Uterus (tissue), 4 donors: ENCODE results near the gene ACADL. TPM values are rescaled to one million over a fixed set of nuclear protein-coding genes. Genes with fewer than 3 reads are reported as not detected.

Experiments used
- DNase-seq, 2 donors: peaks; one replicate each; pipeline ENCODE4 v3.0.0-alpha.2; 2019 to 2020
- H3K27ac ChIP-seq, 2 donors: fragments of 200-600 bp; sonication (generic); 1 replicate in 1 of 2; 2 replicates in 1 of 2; pipeline ENCODE4 v1.5.1; 2016 to 2018
- H3K27me3 ChIP-seq, 2 donors: fragments of 200-600 bp; sonication (generic); one replicate each; pipeline ENCODE4 v1.5.1; 2018 to 2019; ENCODE audit warnings: control low read depth in 1 of 2
- H3K36me3 ChIP-seq, 2 donors: fragments of 200-600 bp; sonication (generic); one replicate each; pipeline ENCODE4 v1.5.1; 2019; ENCODE audit warnings: control low read depth in 1 of 2
- H3K4me1 ChIP-seq, 2 donors: fragments of 200-600 bp; sonication (generic); one replicate each; pipeline ENCODE4 v1.5.1; 2018 to 2019; ENCODE audit warnings: control low read depth in 1 of 2
- H3K4me3 ChIP-seq, 2 donors: fragments of 200-600 bp; sonication (generic); 1 replicate in 1 of 2; 2 replicates in 1 of 2; pipeline ENCODE4 v1.5.1; 2018 to 2019; ENCODE audit warnings: mild to moderate bottlenecking in 1 of 2
- H3K9me3 ChIP-seq, 2 donors: fragments of 200-600 bp; sonication (generic); one replicate each; pipeline ENCODE4 v1.5.1; 2019; ENCODE audit warnings: control low read depth in 1 of 2
- POLR2A ChIP-seq, 2 donors: fragments of 450-650 bp; IDR thresholded peaks; one replicate each; pipeline ENCODE4 v1.6.1; 2016; ENCODE audit warnings: antibody characterized with exemption in 2 of 2, mild to moderate bottlenecking in 1 of 2, moderate library complexity in 1 of 2
- intact Hi-C: fragments of 100-400 bp; cut with DNase I; formaldehyde crosslinking; loops from one replicate; pipeline ENCODE4 v1.15.1; 2023; ENCODE audit warnings: low total_unique reads
- total RNA-seq, 4 donors: library from RNA; depleted of rRNA in 3 of 4; stranded (reverse); fragments of >200 nt in 3 of 4; gene quantifications; one replicate each; pipeline versions ENCODE4 v1.1.0 to v1.2.4, GENCODE V29; 2014 to 2023
- TF ChIP-seq, protein P1 (sequence below), 4 experiments: fragments of 200-600 bp in 2 of 4; fragments of 450-650 bp in 2 of 4; sonication (generic) in 2 of 4; IDR thresholded peaks; one replicate each; pipeline ENCODE4 v1.5.1; 2016 to 2019; ENCODE audit warnings: antibody characterized with exemption in 4 of 4, mild to moderate bottlenecking in 2 of 4, moderate library complexity in 1 of 4
- donor health status: DM: yes; HTN: yes; CAD: no.

The ACADL gene
- total RNA-seq, 4 donors from 2014 or later, result 0.26 to 12.6 (median 8.1) TPM

DNA sequence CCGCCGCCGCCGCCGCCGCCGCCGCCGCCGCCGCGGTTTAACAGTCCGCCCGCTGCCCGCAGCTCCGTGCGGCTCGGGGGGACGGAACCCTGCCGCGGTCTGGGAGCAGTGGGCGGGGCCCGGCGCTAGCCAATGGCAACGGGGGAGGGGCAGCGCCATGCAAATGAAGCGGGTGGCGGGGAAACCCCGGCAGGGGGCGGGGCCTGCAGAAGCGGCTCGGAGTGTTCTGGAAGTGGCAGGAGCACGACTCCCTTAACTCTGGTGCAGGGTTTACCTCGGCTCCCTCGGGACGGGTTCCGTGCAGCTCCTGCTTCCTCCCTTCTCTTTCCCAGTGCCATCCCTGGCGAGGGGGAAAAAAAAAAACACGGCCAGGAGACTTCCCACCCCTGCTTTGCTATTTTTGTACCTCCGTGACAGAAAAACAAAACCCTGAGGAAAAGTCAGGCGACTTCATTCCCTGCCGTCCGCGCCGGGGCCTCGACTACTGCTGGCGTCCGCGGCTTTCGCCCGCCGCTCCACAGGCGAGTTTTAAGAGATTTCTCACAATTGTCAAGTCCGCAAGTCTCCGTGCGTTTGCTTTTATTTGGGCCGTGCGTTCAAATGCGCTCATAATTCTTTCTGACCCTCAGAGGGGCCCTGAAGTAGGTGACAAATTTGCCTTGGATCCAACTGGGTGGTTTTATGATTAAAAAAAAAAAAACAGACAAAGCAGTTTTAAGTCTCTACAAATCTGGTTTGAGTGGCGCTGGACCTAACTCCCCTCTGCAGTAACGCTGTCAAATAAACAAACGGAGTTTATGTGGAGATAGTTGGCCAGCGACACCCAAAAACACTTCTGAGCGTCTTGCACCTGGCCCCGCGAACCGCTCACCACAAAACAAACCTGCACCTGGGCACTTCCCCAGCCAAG, 53.7 kb downstream of the ACADL start, which contains the start of gene KANSL1L:
KANSL1L (minus strand) TSS at position 101 of the 910 bp plus-strand sequence. CDS start 16,827 bp downstream, outside the sequence.
- intact Hi-C loops, result no loop called here
- Histone ChIP-seq H3K4me3 (peak within 1 kb of the TSS; percentile 60 to 92), H3K36me3 (no peaks in the 10 kb centered on the region), H3K27ac (peak within 1 kb of the TSS; percentile 96 to 100), H3K9me3 (no peaks in the 10 kb centered on the region), H3K4me1 (peaks cover 0 to 7% of the 10 kb centered on the region in 2 donors), H3K27me3 (no peaks in the 10 kb centered on the region)
- peak; percentile 99 for DNase-seq
- TF ChIP-seq, protein P1, sequence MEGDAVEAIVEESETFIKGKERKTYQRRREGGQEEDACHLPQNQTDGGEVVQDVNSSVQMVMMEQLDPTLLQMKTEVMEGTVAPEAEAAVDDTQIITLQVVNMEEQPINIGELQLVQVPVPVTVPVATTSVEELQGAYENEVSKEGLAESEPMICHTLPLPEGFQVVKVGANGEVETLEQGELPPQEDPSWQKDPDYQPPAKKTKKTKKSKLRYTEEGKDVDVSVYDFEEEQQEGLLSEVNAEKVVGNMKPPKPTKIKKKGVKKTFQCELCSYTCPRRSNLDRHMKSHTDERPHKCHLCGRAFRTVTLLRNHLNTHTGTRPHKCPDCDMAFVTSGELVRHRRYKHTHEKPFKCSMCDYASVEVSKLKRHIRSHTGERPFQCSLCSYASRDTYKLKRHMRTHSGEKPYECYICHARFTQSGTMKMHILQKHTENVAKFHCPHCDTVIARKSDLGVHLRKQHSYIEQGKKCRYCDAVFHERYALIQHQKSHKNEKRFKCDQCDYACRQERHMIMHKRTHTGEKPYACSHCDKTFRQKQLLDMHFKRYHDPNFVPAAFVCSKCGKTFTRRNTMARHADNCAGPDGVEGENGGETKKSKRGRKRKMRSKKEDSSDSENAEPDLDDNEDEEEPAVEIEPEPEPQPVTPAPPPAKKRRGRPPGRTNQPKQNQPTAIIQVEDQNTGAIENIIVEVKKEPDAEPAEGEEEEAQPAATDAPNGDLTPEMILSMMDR (IDR thresholded peaks at IDR 0.05), result peak in 1 of 4 experiments; percentile 3
- peak; percentile 93 to 94 for TF ChIP-seq POLR2A (IDR thresholded peaks at IDR 0.05)

DNA sequence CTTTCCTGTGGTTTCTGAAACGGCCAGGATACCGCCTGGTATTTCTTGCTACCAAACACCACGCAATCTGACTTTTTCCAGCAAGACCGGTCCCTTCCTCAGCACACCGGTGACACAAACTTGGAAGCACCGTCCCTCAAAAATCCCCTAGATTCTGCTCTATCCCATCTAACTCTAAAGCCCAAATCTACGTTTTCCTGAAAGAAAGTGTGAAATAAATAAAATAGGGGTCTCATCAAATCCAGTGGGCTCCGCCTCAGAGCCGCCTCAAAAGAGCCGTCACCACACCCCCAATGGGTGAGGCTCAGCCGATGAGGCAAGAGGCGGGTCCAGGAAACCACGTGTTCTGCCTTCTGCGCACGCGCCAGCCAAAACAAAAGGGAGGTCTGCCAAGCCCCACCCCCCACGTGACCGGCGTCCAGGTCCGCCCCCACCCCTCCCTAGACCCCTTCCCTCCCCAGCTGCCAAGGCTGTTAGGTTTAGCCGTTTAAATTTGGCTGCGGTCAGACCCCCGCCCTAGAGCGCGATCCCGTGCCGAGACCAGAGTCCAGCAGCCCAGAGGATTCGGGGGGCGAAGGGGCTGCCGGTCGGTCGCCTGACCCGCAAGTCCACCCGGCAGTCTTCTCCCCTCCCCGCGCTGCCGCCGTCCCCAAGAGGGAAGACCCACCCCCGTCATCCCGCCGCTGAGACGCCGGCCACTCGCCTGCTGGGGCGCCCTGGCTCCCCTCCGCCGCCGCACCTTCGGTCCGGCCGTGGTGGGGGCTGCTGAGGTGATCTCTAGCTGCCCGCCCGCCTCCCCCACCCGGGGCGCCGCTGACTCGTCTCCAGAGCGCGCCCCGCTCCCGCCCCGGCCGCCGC, 54.6 kb downstream of the ACADL start:
- peak overlapping the region; percentile 96 to 100 for H3K27ac ChIP-seq
- no peaks in the 10 kb centered on the region for H3K27me3 ChIP-seq
- peak; percentile 97 to 98 for DNase-seq
- TF ChIP-seq, protein P1 (IDR thresholded peaks at IDR 0.05), result peak in 1 of 4 experiments; percentile 2
- TF ChIP-seq POLR2A (IDR thresholded peaks at IDR 0.05), result peak; percentile 92 to 97
- peaks cover 0 to 15% of the 10 kb centered on the region in 2 donors for H3K4me1 ChIP-seq
- peak overlapping the region; percentile 60 to 92 for H3K4me3 ChIP-seq
- intact Hi-C loops, result no loop called here
- no peaks in the 10 kb centered on the region for H3K9me3 ChIP-seq
- no peaks in the 10 kb centered on the region for H3K36me3 ChIP-seq

GRCh38 chr2:210170196-210170445, 55.1 kb downstream of the ACADL start:
- peaks cover 0 to 15% of the 10 kb centered on the region in 2 donors for H3K4me1 ChIP-seq
- intact Hi-C loops, result no loop called here

DNA sequence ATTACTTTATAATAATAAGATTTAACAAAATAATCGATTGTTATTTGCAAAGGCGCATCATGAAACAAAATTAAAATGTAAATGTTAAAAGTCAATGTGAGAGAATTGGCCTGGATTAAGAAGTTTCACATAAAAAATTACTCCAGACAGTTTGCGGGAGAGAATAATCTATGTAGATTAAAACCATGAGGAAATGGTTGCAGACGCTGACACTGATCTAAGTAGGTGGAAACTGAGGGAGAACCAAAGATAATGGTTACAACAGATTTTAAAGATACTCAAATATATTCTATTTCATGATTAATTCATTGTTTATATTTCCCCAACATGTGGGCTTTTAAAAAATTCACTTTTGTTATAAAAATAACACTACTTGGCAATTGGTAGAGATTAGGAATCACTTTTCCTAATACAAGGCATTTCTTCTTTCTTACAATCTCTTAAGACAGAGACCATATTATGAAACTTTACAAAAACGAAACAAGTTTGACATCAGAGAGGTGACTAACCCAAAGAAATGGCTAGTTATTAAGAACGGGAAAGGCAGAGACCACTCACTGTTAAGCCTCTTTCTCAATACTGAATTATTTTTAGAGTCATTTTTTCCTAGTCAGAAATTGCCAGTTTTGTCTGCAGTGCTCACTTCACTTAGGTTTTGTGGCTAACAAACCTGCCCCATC, 55.6 kb downstream of the ACADL start:
- Histone ChIP-seq H3K36me3 (no peaks in the 10 kb centered on the region), H3K4me3 (peak overlapping the region; percentile 60 to 92), H3K27me3 (no peaks in the 10 kb centered on the region), H3K4me1 (peaks cover 0 to 15% of the 10 kb centered on the region in 2 donors), H3K27ac (peak overlapping the region; percentile 96 to 100), H3K9me3 (no peaks in the 10 kb centered on the region)
- DNase-seq, result no peak
- TF ChIP-seq POLR2A (IDR thresholded peaks at IDR 0.05), result no peak
- TF ChIP-seq, protein P1 (IDR thresholded peaks at IDR 0.05), result no peak
- intact Hi-C loops, result no loop called here

More at GRCh38 chr2:210170196-210170445, 55.1 kb downstream of the ACADL start:
- DNase-seq, result no peak
- Histone ChIP-seq H3K4me3 (peak overlapping the region; percentile 60 to 92), H3K36me3 (no peaks in the 10 kb centered on the region), H3K27ac (peak overlapping the region; percentile 96 to 100), H3K9me3 (no peaks in the 10 kb centered on the region), H3K27me3 (no peaks in the 10 kb centered on the region)
- TF ChIP-seq, protein P1 (IDR thresholded peaks at IDR 0.05), result no peak
- no peak for TF ChIP-seq POLR2A (IDR thresholded peaks at IDR 0.05)
